Left colon (tissue), 2 donors: Measurements from ENCODE around the gene AKR7A3. TPM values are rescaled to one million over a fixed set of nuclear protein-coding genes. Genes with fewer than 3 reads are reported as not detected.
"Not testable (repeated sequence)": the region's sequence is repeated elsewhere in the genome, so short reads cannot be mapped to it uniquely, and the experiment has no call there.

Experiments used
- ATAC-seq: fragments of 200-7000 bp; cut with Tn5 transposase; one replicate; pipeline ENCODE4 v1.9.1; 2020; ENCODE audit warnings: mild to moderate bottlenecking, moderate library complexity
- DNase-seq, 2 donors: peaks; one replicate each; pipeline ENCODE4 v3.0.0-alpha.2; 2020
- intact Hi-C, 2 donors: fragments of 100-400 bp; cut with DNase I in 1 of 2; cut with micrococcal nuclease in 1 of 2; formaldehyde crosslinking; loops; one replicate each; pipeline versions ENCODE4 v1.11.2 to v1.14.0; 2022; cut with DNase I, micrococcal nuclease
- long read RNA-seq: library from polyadenylated mRNA; unstranded; transcript quantifications from one replicate; pipeline ENCODE4 v2.0.0, GENCODE V29; 2021
- total RNA-seq, 2 donors: library from RNA; stranded (reverse); fragmentation: NEBNext Ultra II Directional; extraction: Animal tissue kit (Norgen Biotek cat#: 25700); gene quantifications; one replicate each; pipeline ENCODE4 v1.2.1, GENCODE V29; 2021
- donor health status: DM: no; HTN: no; CAD: no.
- donor health status: DM: yes; HTN: yes; CAD: no.

The AKR7A3 gene
- total RNA-seq: 10 to 100 TPM; 92.5 to 94.3 TPM
- long read RNA-seq, transcript AKR7A3-201 (7 exons, 1,710 nt): major isoform, 222 of 262 reads
- long read RNA-seq, partial matches to known transcripts: 21 of 262 reads
- long read RNA-seq, other reads (novel, unspliced or antisense): 19 of 262 reads

GRCh38 chr1:19288324-19289241 is at the start of gene AKR7A3:
Gene AKR7A3 (minus strand): TSS chr1:19288770. CDS start chr1:19288709, 61 bp downstream.
- DNase-seq: peak; percentile 75 to 89
- peak; percentile 81 for ATAC-seq
- intact Hi-C loops: not testable (repeated sequence)

GRCh38 chr1:19338323-19338762 is 49.8 kb upstream of the AKR7A3 start:
- intact Hi-C loops: no loop called here
- DNase-seq (peak in 1 of 2 donors; percentile 39), ATAC-seq (peak; percentile 34)

GRCh38 chr1:19337289-19337688 is 48.7 kb upstream of the AKR7A3 start:
- no peak for DNase-seq
- intact Hi-C loops: no loop called here

GRCh38 chr1:19336543-19336942 is 48.0 kb upstream of the AKR7A3 start:
- intact Hi-C loops: no loop called here
- peak; percentile 11 for ATAC-seq
- DNase-seq: no peak

More at GRCh38 chr1:19337289-19337688, 48.7 kb upstream of the AKR7A3 start:
- ATAC-seq: no peak

- ATAC-seq (no peak), DNase-seq (no peak)
- intact Hi-C loops: no loop called here
Measured at GRCh38 chr1:19333587-19334354, 45.2 kb upstream of the AKR7A3 start.

- ATAC-seq: no peak
- no peak for DNase-seq
- intact Hi-C loops: no loop called here
Measured at GRCh38 chr1:19332832-19333231, 44.3 kb upstream of the AKR7A3 start.

- intact Hi-C loops: no loop called here
- ATAC-seq: no peak
- no peak for DNase-seq
Measured at GRCh38 chr1:19331262-19331878, 42.8 kb upstream of the AKR7A3 start.

- intact Hi-C loops: no loop called here
- ATAC-seq: peak; percentile 72
Measured at GRCh38 chr1:19330449-19331135, 42.0 kb upstream of the AKR7A3 start.

GRCh38 chr1:19329611-19330010 is 41.0 kb upstream of the AKR7A3 start:
- intact Hi-C loops: no loop called here
- ATAC-seq (no peak), DNase-seq (no peak)

More at GRCh38 chr1:19330449-19331135, 42.0 kb upstream of the AKR7A3 start:
- DNase-seq: no peak

- intact Hi-C loops: no loop called here
- ATAC-seq: no peak
Measured at GRCh38 chr1:19329188-19329587, 40.6 kb upstream of the AKR7A3 start.

GRCh38 chr1:19328486-19328885 is 39.9 kb upstream of the AKR7A3 start:
- ATAC-seq (no peak), DNase-seq (no peak)
- intact Hi-C loops: no loop called here

More at GRCh38 chr1:19329188-19329587, 40.6 kb upstream of the AKR7A3 start:
- DNase-seq: no peak

- DNase-seq (no peak), ATAC-seq (no peak)
- intact Hi-C loops: no loop called here
Measured at GRCh38 chr1:19327736-19328135, 39.2 kb upstream of the AKR7A3 start.

- DNase-seq (no peak), ATAC-seq (no peak)
- intact Hi-C loops: no loop called here
Measured at GRCh38 chr1:19327301-19327700, 38.7 kb upstream of the AKR7A3 start.

- DNase-seq: no peak
- ATAC-seq: no peak
- intact Hi-C loops: no loop called here
Measured at GRCh38 chr1:19326748-19327065, 38.1 kb upstream of the AKR7A3 start.

- intact Hi-C loops: no loop called here
- ATAC-seq (no peak), DNase-seq (no peak)
Measured at GRCh38 chr1:19325958-19326747, 37.6 kb upstream of the AKR7A3 start.

GRCh38 chr1:19325368-19325957 is 36.9 kb upstream of the AKR7A3 start:
- ATAC-seq: no peak
- intact Hi-C loops: no loop called here
- DNase-seq: no peak

- ATAC-seq (no peak), DNase-seq (no peak)
- intact Hi-C loops: no loop called here
Measured at GRCh38 chr1:19324665-19324990, 36.1 kb upstream of the AKR7A3 start.
